ENCODE measurements around the gene ALMS1.

GRCh38 chr2:73341039-73341438 lies 44.6 kb upstream of the ALMS1 start:
- no peak for TF ChIP-seq POLR2AphosphoS5 (IDR thresholded peaks at IDR 0.05; ENCODE audit: control insufficient read depth, insufficient read depth, low read depth, low read length)
- TF ChIP-seq CTCF (IDR thresholded peaks at IDR 0.05 in 2 of 3, conservative IDR thresholded peaks at IDR 0.05 in 1 of 3; ENCODE audit: insufficient read depth in 2 of 3, low read depth in 1 of 3, low read length in 3 of 3): no peak
- no peak for TF ChIP-seq KDM4B (IDR thresholded peaks at IDR 0.05; ENCODE audit: borderline replicate concordance in 2 of 2, low read depth in 1 of 2)
- TF ChIP-seq ETV1 (tag; conservative IDR thresholded peaks at IDR 0.05; ENCODE audit: low read depth): no peak

All from K562 (cell line).